Neural cell (in vitro differentiated cells): ENCODE data around the gene CDK3.

Source experiments
- EP300 ChIP-seq: fragments of 450-650 bp; conservative IDR thresholded peaks from 2 replicates; pipeline ENCODE4 v1.6.1; 2014; ENCODE audit warnings: antibody characterized with exemption, mild to moderate bottlenecking, moderate library complexity; ENCODE audit not compliant: poor library complexity, severe bottlenecking
- EZH2 ChIP-seq: fragments of 200-600, 300-800 bp; shearing (Covaris generic), sonication (generic); IDR thresholded peaks from 2 replicates; pipeline ENCODE4 v1.6.1; 2014; ENCODE audit warnings: antibody characterized with exemption, low read length, borderline replicate concordance, mild to moderate bottlenecking; ENCODE audit not compliant: insufficient read depth, poor library complexity, severe bottlenecking
- MXI1 ChIP-seq: fragments of 450-650 bp; conservative IDR thresholded peaks from 2 replicates; pipeline ENCODE4 v1.6.1; 2014; ENCODE audit warnings: antibody characterized with exemption, mild to moderate bottlenecking; ENCODE audit not compliant: poor library complexity, severe bottlenecking
- POLR2AphosphoS5 ChIP-seq: IDR thresholded peaks from 2 replicates; pipeline ENCODE4 v1.6.1; 2012
- RAD21 ChIP-seq: fragments of 450-650 bp; conservative IDR thresholded peaks from 2 replicates; pipeline ENCODE4 v1.6.1; 2014; ENCODE audit warnings: antibody characterized with exemption, mild to moderate bottlenecking, moderate library complexity
- SMC3 ChIP-seq: fragments of 450-650 bp; conservative IDR thresholded peaks from 2 replicates; pipeline ENCODE4 v1.6.1; 2014; ENCODE audit warnings: antibody characterized with exemption, mild to moderate bottlenecking, moderate library complexity; ENCODE audit not compliant: poor library complexity
- TF ChIP-seq, protein P1 (sequence below): fragments of 450-650 bp; IDR thresholded peaks from 2 replicates; pipeline ENCODE4 v1.5.1; 2014; ENCODE audit warnings: antibody characterized with exemption, mild to moderate bottlenecking, moderate library complexity; ENCODE audit not compliant: poor library complexity, severe bottlenecking
- TF ChIP-seq, protein P2 (sequence below): IDR thresholded peaks from 2 replicates; pipeline ENCODE4 v1.6.1; 2012; ENCODE audit warnings: borderline replicate concordance

DNA sequence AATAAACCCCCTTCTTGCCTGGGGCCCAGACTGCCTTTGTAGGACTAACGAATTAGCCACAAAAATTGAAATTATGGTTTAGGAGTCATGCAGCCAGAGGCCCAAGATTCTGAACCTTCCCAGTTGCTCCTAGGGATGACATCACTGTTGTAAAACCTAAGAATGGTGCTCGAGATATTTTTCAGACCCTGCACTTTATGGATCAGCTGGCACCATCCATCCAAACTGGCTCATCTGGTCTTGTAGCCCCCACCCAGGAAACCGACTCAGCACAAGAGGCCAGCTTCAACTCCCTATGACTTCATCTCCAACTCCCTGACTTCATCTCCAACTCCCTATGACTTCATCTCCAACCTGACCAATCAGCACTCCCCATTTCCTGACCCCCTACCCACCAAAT lies 37.4 kb downstream of the CDK3 start:
- TF ChIP-seq, protein P1, sequence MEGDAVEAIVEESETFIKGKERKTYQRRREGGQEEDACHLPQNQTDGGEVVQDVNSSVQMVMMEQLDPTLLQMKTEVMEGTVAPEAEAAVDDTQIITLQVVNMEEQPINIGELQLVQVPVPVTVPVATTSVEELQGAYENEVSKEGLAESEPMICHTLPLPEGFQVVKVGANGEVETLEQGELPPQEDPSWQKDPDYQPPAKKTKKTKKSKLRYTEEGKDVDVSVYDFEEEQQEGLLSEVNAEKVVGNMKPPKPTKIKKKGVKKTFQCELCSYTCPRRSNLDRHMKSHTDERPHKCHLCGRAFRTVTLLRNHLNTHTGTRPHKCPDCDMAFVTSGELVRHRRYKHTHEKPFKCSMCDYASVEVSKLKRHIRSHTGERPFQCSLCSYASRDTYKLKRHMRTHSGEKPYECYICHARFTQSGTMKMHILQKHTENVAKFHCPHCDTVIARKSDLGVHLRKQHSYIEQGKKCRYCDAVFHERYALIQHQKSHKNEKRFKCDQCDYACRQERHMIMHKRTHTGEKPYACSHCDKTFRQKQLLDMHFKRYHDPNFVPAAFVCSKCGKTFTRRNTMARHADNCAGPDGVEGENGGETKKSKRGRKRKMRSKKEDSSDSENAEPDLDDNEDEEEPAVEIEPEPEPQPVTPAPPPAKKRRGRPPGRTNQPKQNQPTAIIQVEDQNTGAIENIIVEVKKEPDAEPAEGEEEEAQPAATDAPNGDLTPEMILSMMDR, result no peak
- TF ChIP-seq EZH2 (no peak), POLR2AphosphoS5 (no peak), RAD21 (no peak), EP300 (no peak), MXI1 (no peak), SMC3 (no peak)
- TF ChIP-seq, protein P2, sequence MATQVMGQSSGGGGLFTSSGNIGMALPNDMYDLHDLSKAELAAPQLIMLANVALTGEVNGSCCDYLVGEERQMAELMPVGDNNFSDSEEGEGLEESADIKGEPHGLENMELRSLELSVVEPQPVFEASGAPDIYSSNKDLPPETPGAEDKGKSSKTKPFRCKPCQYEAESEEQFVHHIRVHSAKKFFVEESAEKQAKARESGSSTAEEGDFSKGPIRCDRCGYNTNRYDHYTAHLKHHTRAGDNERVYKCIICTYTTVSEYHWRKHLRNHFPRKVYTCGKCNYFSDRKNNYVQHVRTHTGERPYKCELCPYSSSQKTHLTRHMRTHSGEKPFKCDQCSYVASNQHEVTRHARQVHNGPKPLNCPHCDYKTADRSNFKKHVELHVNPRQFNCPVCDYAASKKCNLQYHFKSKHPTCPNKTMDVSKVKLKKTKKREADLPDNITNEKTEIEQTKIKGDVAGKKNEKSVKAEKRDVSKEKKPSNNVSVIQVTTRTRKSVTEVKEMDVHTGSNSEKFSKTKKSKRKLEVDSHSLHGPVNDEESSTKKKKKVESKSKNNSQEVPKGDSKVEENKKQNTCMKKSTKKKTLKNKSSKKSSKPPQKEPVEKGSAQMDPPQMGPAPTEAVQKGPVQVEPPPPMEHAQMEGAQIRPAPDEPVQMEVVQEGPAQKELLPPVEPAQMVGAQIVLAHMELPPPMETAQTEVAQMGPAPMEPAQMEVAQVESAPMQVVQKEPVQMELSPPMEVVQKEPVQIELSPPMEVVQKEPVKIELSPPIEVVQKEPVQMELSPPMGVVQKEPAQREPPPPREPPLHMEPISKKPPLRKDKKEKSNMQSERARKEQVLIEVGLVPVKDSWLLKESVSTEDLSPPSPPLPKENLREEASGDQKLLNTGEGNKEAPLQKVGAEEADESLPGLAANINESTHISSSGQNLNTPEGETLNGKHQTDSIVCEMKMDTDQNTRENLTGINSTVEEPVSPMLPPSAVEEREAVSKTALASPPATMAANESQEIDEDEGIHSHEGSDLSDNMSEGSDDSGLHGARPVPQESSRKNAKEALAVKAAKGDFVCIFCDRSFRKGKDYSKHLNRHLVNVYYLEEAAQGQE, result no peak
